Liver (tissue), 3 donors: ENCODE data around the gene EPS8.

ENCODE experiments used
- CTCF ChIP-seq: fragments of 150-350 bp; IDR thresholded peaks from 2 replicates; pipeline ENCODE4 v1.5.1; 2017; ENCODE audit warnings: improper control_type of control experiment, low read depth, low read length; ENCODE audit not compliant: missing input control
- EGR1 ChIP-seq, 2 donors: IDR thresholded peaks; 2 replicates each; pipeline ENCODE4 v1.6.1; 2016 to 2018; ENCODE audit warnings: antibody characterized with exemption in 2 of 2, low read depth in 2 of 2
- FOXA1 ChIP-seq: IDR thresholded peaks from 2 replicates; pipeline ENCODE4 v1.6.1; 2016; ENCODE audit warnings: antibody characterized with exemption
- GABPA ChIP-seq, 2 donors: IDR thresholded peaks in 1 of 2; conservative IDR thresholded peaks in 1 of 2; 2 replicates each; pipeline ENCODE4 v1.6.1; 2016; ENCODE audit warnings: antibody characterized with exemption in 2 of 2, mild to moderate bottlenecking in 1 of 2, moderate library complexity in 1 of 2
- JUND ChIP-seq, 2 donors: IDR thresholded peaks; 2 replicates each; pipeline ENCODE4 v1.6.1; 2016; ENCODE audit warnings: antibody characterized with exemption in 2 of 2
- MAX ChIP-seq: IDR thresholded peaks from 2 replicates; pipeline ENCODE4 v1.6.1; 2016; ENCODE audit warnings: antibody characterized with exemption
- NR2F2 ChIP-seq: IDR thresholded peaks from 2 replicates; pipeline ENCODE4 v1.6.1; 2016; ENCODE audit warnings: antibody characterized with exemption
- RAD21 ChIP-seq, 2 donors: IDR thresholded peaks; 2 replicates each; pipeline ENCODE4 v1.6.1; 2016; ENCODE audit warnings: antibody characterized with exemption in 2 of 2, mild to moderate bottlenecking in 2 of 2
- REST ChIP-seq: IDR thresholded peaks from 2 replicates; pipeline ENCODE4 v1.6.1; 2016; ENCODE audit warnings: antibody characterized with exemption, mild to moderate bottlenecking
- RXRA ChIP-seq, 2 donors: IDR thresholded peaks; 2 replicates each; pipeline ENCODE4 v1.6.1; 2017 to 2018; ENCODE audit warnings: antibody characterized with exemption in 2 of 2, mild to moderate bottlenecking in 1 of 2
- SP1 ChIP-seq: IDR thresholded peaks from 2 replicates; pipeline ENCODE4 v1.6.1; 2018; ENCODE audit warnings: antibody characterized with exemption, mild to moderate bottlenecking
- TAF1 ChIP-seq: conservative IDR thresholded peaks from 2 replicates; pipeline ENCODE4 v1.6.1; 2016; ENCODE audit warnings: antibody characterized with exemption, mild to moderate bottlenecking
- YY1 ChIP-seq: IDR thresholded peaks from 2 replicates; pipeline ENCODE4 v1.6.1; 2016; ENCODE audit warnings: antibody characterized with exemption, mild to moderate bottlenecking
- ZBTB33 ChIP-seq: IDR thresholded peaks from 2 replicates; pipeline ENCODE4 v1.6.1; 2016; ENCODE audit warnings: antibody characterized with exemption
- donor health status: healthy.
- donor health status: healthy.

GRCh38 chr12:15701631-15702156 is 87.5 kb downstream of the EPS8 start:
- TF ChIP-seq TAF1 (no peak), YY1 (no peak), CTCF (no peak), MAX (no peak), REST (no peak), JUND (IDR thresholded peaks at IDR 0.05) (no peak), GABPA (IDR thresholded peaks at IDR 0.05 in 1 of 2, conservative IDR thresholded peaks at IDR 0.05 in 1 of 2) (no peak), RAD21 (IDR thresholded peaks at IDR 0.05) (no peak), SP1 (no peak), NR2F2 (no peak), EGR1 (IDR thresholded peaks at IDR 0.05; ENCODE audit: low read depth in 2 of 2) (no peak), RXRA (IDR thresholded peaks at IDR 0.05) (no peak), ZBTB33 (no peak), FOXA1 (no peak)
